AML-193 (cell line): ENCODE results near the gene SIGLEC9.
A peak's percentile ranks its signal among the peaks of the same experiment; 100 is the strongest.
"Not testable (repeated sequence)": the region's sequence is repeated elsewhere in the genome, so short reads cannot be mapped to it uniquely, and the experiment has no call there.

ENCODE experiments used
- DNase-seq, 2 experiments: peaks; one replicate each; lab custom pipeline; 2025; lab: John Stamatoyannopoulos, UW

The SIGLEC9 gene

DNA sequence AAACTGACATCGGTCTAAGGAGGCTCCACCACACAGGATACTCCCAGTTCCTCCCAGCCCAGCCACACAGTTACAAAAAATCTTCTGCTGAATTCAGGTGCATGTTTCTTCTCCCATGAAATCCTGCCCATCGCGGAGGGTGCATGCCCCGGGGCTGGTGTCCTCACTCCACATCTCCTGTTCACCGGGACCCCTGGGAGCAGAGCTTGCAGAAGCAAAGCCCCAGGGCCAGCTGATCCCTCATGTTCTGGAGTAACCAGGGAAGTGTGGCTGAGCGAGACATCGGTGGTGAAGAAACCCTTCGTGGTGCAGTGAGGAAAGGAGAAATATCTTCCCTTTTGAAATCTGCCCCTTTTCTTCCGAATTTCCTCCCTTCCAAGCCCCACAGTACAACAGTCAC lies 904 bp upstream of the SIGLEC9 start:
- DNase-seq, result no peak

DNA sequence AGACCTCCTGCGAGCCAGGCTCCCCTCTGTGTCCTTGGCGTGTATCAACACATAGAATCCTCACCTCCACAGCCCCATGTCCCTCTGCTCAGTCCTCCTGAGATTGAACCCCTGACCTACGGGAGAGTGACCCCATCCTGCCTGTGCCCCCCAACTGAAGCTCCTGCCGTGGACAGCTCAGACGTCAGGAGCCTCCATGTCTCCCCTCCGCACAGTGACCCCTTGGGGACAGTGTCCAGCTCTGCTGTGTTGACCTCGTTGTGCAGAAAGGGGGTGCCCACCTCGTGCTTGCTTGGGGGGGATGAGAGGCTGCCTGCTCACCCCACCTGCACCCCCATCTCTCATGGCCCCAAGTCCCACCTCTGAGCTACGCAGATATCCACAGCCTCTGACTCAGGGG lies 490 bp upstream of the SIGLEC9 start:
- no peak for DNase-seq

DNA sequence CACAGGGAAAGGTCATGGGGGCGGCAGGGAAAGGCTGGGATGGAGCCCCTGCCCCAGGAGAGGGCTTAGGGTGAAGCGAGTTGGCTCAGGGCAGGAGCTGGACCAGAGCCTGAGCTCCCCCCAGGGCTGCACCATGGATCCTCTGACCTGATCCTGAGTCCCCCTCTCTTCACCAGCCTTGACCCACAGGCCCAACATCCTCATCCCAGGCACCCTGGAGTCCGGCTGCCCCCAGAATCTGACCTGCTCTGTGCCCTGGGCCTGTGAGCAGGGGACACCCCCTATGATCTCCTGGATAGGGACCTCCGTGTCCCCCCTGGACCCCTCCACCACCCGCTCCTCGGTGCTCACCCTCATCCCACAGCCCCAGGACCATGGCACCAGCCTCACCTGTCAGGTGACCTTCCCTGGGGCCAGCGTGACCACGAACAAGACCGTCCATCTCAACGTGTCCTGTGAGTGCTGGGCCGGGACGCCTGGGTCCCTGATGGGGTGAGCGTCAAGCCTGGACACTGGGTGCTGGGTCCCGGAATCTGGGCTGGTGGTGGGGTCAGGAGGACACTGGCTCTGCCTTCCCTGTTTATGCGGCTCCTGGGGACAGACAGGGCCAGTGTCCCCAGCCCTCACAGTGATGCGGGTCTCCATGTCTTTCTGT lies 842 bp downstream of the SIGLEC9 start:
- DNase-seq, result no peak

DNA sequence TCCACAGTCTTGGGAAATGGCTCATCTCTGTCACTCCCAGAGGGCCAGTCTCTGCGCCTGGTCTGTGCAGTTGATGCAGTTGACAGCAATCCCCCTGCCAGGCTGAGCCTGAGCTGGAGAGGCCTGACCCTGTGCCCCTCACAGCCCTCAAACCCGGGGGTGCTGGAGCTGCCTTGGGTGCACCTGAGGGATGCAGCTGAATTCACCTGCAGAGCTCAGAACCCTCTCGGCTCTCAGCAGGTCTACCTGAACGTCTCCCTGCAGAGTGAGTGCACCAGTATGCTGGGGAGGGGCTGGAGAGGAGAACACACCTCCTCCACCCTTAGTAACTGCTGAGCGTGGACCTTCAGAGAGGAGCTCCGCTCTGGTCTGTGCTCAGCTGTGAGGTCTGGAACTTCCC lies 2.3 kb downstream of the SIGLEC9 start:
- DNase-seq, result no peak

DNA sequence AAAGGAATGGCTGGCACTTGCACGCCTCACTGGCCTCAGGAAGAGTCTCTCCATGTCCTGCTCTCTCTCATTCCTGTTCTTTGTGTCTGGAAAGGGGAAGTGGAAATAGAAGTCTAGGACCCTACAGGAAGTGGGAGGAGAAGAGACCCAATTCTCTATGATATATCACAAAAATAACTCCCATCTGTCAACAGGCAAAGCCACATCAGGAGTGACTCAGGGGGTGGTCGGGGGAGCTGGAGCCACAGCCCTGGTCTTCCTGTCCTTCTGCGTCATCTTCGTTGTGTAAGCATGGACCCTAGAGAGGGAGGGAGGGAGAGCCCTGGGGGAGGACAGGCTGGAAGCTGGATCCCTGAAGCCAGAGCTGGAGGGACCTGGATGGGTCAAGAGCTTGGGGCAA lies 3.0 kb downstream of the SIGLEC9 start:
- DNase-seq, result peak; percentile 20 to 36

DNA sequence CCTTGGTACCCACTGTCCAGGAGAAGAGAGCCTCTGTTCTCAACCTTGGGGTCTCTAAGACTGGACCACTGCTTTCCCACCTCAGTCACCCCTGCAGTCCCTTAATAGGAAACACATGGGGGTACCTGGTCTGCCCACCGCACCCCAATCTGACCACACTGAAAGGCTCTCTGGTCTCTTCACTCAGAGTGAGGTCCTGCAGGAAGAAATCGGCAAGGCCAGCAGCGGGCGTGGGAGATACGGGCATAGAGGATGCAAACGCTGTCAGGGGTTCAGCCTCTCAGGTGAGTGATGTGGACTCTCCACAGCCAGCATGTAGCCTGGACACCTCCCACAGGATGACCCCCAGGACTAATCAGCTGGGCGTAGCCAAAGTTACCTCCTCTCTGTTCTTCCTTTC lies 3.5 kb downstream of the SIGLEC9 start:
- DNase-seq, result no peak

DNA sequence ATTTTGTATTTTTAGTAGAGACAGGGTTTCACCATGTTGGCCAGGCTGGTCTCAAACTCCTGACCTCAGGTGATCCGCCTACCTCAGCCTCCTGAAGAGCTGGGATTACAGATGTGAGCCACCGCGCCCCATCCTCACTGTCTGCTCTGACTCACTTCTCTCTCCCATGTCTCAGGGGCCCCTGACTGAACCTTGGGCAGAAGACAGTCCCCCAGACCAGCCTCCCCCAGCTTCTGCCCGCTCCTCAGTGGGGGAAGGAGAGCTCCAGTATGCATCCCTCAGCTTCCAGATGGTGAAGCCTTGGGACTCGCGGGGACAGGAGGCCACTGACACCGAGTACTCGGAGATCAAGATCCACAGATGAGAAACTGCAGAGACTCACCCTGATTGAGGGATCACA lies 5.0 kb downstream of the SIGLEC9 start:
- DNase-seq, result no peak

DNA sequence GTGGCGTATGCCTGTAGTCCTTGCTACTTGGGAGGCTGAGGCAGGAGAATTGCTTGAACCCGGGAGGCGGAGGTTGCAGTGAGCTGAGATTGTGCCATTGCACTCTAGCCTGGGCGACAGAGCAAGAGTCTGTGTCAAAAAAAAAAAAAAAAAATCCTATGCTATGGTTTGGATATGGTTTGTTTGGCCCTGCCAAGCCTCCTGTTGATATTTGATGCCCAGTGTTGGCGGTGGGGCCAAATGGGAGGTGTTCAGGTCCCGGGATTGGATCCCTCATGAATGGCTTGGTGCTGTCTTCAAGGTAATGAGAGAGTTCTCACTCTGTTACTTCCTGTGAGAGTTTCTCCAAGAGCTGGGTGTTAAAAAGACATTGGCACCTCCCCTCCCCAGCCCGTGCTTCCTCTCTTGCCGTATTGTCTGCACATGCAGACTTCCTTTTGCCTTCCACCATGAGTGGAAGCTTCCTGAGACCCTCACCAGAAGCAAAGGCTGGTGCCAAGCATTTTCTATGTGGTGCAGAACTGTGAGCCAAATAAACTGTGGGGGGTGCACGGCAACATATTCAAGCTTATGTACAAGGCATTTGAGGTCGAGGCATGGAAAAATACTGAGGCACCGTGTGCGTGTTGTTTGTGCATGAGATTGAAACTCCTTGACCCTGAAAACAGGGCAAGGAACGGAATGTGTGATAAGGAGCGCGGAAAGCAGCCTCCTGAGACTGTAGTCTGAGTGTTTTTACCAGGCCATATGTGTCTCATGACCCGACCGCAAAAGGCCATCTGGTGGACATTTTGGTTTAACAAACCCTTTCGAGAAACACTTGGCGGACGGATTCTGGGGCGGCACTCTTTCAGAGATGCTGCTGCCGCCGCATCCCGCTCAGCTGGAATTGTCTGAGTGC lies 7.3 kb downstream of the SIGLEC9 start:
- no peak for DNase-seq

DNA sequence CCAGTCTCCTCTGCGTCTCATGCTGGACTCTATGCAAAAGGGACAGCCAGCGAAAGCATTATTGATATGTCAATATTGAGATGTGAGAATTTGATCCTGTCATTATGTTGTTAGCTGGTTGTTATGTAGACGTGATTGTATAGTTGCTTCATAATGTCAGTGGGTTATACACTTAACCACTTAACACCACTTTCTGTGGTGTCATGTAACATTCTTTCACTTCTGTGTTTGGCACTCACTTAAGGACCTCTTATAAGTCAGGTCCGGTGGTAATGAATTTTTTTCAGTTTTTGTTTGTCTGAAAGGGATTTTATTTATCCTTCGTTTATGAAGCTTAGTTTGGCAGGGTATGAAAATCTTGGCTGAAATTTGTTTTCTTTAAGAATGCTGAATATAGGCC lies 10.3 kb downstream of the SIGLEC9 start:
- no peak for DNase-seq

DNA sequence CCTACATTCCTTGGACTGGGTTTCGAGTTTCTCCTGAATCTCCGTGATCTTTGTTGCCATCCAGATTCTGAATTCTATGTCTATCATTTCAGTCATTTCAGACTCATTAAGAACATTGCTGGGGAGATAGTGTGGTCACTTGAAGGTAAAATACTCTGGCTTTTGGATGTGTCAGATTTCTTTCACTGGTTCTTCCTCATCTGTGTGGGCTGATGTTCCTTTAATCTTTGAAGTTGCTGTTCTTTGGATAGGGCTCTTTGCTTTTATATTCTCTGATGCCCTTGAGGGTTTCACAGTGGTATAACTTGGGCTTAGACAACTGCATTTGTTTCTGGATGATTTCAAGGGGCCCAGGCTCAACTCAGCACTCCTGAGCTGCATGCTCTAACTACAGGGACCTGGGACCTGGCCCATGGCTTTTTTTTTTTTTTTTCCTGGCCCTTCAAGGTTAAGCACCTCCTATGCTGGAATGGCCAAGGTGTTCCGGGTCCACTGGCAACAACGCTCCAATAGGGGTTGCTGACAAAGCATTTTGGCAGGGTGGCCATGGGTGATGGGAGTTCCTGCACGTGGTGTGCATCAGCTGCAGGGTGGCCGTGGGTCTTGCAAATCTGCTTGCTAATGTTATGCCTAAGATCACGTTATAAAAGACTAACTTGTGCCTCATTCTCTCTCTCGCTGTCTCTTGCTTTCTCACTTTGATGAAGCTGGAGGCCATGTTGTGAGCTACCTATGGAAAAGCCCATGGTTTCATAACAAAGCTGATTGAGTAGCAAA lies 11.5 kb downstream of the SIGLEC9 start:
- no peak for DNase-seq

DNA sequence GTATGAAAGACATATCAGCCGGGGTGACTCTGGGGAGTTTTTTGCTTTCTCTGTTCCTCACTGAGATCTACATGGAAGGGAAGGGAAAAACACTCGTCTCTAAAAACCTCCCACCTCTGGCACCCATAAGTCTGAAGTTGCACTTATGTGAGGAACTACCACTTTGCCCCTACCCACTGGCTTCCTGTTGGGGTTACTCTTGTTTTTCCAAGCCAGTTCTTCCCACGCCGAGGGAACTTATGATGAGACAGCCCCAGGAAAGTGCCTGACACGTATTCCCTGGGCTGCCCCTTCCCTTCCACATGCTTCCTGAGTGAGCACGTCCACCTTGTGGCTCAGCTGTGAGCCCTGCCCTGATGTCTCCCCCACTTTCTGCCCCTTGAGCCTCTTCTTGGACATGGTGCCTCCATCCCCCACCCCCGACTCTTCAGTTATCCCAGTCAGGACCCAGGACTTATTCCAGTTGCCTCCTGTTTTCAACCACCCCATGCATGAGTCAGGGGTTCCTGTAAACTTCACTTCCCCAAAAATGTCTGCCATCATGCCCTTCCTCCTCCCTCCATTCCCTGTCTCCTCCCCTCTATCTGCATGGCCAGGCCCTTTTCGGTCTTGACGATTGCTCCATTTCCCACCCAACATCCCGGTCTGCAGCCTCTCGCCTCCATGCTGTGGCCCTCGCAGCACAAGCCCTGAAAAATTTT lies 12.3 kb downstream of the SIGLEC9 start:
- peak; percentile 71 to 78 for DNase-seq

DNA sequence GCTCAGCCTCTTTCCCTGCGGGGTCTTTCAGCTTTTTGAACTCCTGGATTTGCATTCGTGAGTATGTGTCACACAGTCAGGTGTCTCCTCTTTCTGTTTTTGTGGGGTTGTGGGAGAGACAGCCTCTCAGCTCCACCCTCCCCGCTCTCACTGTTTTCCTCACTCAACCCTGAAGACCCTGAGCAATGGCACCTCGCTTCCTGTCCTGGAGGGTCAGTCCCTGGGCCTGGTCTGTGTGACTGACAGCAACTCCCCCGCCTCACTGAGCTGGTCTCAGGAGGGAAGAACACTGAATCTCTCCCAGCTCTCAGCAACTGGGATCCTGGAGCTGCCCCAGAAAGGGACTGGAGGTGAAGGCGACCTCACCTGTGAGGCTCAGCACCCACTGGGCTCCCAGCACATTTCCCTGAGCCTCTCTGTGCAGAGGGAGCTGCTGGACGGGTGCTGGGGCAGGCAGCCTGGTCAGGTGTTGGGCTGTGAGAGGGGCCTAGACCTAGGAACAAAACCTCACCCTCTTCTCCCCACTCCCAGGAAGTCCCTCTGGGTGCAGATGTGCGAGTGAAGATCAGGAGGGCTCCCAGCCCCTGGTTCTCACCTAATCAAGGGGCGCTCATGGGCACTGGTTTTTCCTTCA lies 13.2 kb downstream of the SIGLEC9 start:
- no peak for DNase-seq

DNA sequence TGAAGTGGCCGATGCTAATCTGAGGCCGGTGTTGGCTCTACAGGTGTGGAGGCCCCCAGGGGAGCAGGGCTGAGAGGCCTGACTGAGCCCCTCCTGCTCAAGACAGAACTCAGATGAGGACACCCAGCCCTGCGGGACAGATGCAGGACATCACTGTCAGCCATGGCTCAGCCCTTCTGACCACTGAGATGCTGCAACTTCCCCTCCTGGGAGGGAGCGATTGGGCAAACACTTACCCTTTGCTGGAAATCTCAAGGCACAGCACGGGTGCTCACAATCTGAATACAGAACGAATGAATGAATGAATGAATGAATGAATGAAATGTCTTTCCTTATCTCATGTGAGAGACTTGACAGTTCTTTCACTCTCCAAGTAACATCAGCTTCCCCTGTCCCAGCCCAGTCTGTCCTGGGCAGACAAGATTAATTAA lies 13.9 kb downstream of the SIGLEC9 start:
- DNase-seq, result peak; percentile 83 to 89

DNA sequence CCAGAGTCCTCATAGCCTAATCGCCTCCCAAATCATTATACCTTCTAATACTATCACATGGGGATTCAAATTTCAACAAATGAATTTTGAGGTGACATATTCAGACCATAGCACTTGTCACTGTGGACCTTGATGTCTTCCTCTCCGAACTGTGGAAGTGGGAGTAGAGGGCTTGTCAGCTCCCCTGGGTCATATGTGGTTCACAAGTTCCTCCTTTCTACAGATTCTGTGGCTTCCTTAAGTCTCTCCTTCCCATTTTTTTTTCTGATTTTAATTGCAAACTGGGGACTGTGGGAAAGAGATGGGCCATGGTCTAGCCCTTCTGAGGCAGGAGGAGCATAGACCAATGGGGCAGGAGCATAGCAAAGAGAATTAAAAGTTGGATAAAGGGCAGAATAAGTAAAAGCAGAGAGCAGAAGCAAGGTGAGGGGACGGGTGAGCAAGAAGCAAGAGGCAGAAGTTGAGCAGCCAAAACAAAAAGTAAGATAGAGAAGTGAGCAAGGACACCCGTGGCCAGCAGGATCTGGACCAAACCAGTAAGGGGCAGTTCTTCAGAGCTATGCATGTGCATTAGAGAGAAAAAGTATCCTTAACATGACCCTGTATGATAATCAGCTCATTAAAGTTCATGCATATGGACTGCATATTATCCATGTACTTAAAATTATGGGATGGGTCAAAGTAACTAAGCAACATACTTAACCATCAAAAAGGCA lies 14.8 kb downstream of the SIGLEC9 start:
- peak; percentile 64 for DNase-seq

DNA sequence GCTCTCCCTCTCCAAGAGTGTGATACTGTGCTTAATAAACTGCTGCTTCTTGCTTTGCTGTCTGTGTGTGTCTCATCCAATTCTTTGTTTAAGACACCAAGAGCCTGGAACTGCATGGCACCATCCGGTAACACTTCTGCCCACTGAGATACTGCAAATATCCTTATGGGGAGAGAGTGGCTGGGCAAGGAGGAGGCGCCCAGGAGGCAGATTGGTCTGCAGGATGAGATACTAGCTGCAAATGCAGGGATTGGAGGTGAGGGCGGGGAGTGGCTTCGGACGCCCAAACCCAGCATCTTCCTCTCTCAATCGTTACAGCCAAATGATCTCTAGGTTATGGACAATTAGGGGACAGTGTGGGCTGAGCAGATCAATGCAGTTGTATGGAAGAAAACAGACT lies 15.7 kb downstream of the SIGLEC9 start:
- DNase-seq, result no peak

DNA sequence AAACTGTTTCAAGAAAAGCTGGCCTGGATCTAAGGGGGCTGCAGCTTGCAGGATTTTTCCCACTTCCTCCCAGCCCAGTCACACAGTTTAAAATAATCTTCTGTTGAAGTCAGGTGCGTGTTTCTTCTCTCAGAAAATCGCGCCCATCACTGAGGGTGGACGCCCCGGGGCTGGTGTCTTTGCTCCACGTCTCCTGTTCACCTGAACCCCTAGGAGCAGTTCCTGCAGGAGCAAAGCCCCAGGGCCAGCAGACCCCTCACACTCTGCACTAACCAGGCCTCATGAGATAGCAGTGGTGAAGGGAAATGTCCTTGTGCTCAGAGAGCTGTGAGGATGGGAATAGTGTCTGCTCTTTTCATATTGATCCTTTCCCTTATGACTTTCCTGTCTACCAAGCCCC lies 16.5 kb downstream of the SIGLEC9 start:
- no peak for DNase-seq

DNA sequence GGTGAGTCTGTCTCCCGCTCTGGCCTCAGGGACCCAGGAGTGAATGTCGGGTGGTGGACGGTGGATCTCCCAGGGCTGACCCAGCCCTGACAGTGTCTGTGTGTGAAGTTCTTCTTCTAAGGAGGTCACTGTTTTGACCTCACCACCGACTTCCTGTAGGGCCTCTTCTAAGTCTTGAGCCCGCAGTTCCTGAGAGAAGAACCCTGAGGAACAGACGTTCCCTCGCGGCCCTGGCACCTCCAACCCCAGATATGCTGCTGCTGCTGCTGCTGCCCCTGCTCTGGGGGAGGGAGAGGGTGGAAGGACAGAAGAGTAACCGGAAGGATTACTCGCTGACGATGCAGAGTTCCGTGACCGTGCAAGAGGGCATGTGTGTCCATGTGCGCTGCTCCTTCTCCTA lies 17.4 kb downstream of the SIGLEC9 start, which contains the start of gene SIGLEC7:
Gene SIGLEC7, plus strand, starts transcription at position 183 of the 400 bp plus-strand sequence. Its CDS starts 69 bp downstream, at position 252.
- DNase-seq, result peak; percentile 49 to 56

DNA sequence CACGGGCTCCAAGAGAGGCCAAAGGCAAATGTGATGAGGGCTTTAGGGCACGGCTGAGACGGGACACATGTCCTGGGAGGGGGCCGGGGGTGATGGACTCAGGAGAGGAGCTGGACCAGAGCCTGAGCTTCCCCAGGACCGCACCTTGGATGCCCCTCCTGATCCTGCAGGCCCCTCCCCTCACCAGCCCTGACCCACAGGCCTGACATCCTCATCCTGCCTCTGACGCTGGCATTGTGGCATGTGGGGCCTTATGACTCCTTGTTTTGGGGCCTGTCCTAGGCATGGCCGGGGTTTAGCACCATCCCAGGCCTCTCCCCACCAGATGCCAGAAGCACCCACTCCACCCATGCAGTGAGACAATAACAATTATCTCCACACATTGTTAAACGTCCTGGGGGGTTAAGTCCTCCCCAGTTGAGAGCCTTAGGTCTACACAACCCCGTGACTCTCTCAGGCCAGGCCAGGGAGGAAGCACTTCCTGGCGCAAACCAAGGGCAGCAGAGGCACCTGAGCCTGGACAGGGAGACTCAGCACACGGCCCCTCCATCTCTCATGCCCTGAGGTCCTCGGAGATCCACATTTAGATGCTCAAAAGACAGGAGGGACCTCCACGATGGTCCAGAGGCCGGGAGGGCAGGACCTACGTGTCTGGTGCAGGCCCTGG lies 18.2 kb downstream of the SIGLEC9 start:
- DNase-seq, result not testable (repeated sequence)

DNA sequence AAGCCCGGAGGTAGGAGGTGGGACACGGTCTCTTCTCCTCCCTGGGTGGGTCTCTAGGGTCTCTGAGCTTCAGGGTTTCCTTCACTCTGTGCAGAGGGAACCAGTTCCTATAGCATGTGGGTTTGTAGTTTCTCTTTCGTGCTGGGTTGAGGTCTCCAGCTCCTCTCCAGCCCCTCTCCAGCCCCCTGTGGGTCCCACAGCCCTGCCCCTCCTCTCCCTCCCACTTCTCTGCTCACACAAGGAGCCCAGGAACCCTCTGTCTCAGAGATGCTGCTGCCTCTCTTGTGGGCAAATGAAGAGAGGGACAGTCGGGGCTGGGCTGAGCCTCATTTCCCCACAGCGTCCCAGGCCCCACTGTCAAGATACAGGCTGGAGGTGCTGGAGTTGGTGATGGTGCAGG lies 18.8 kb downstream of the SIGLEC9 start:
- DNase-seq, result no peak

DNA sequence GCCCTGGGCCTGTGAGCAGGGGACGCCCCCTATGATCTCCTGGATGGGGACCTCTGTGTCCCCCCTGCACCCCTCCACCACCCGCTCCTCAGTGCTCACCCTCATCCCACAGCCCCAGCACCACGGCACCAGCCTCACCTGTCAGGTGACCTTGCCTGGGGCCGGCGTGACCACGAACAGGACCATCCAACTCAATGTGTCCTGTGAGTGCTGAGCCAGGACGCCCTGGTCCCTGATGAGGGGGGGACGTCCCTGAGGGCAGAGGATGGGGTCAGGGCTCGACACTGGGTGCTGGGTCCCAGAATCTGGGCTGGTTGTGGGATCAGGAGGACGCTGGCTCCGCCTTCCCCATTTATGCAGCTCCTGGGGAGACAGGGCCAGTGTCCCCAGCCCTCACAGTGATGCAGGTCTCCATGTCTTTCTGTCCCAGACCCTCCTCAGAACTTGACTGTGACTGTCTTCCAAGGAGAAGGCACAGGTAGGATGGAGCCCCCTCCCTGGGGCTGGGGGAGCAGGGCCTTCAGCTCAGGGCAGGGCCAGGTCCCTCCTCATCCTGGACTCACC lies 19.9 kb downstream of the SIGLEC9 start:
- DNase-seq, result no peak
